Measurements from ENCODE around the gene AP3S2. TPM values are rescaled to one million over a fixed set of nuclear protein-coding genes. Genes with fewer than 3 reads are reported as not detected.
A peak's percentile ranks its signal among the peaks of the same experiment; 100 is the strongest.

The AP3S2 gene
- total and polyA plus RNA-seq, 2 of the 13 experiments (the other 11 are each of a cell fraction or from before 2014, with no cell fraction given) = 17.6 to 44.4 TPM

- POLR2A ChIA-PET = interaction anchor here (0.6 to 2.1 kb wide), 3 partner anchors 10 to 108 kb away, joined by 3 to 6 read pairs (median 5); partner anchors contain the start of gene AP3S2
- 44% methylated on average over 8 of the region's 13 CpGs for WGBS (ENCODE audit: low lambda C conversion rate)
- TSS peak; percentile 87 for BruUV-seq (replicated peaks)
- no peaks in the 10 kb centered on the region for H3K27me3 ChIP-seq (ENCODE audit: control insufficient read depth in 1 of 2, insufficient read depth in 2 of 2, low read length in 2 of 2)
- intact Hi-C loops (cut with micrococcal nuclease; ENCODE audit: unreplicated experiment) (no loop called here), in situ Hi-C loops (cut with HindIII; ENCODE audit: extremely low pct_ligation_motif_present, low pct_unique_long_range_greater_than_20kb) (no loop called here)
- CTCF ChIA-PET (ENCODE audit: low intra/inter-chr PET ratio, low total read pairs) = no interaction called here
- H3K4me2 ChIP-seq (ENCODE audit: low read depth, low read length) = no peak overlapping the region
- FAIRE-seq (peak; percentile 96), DNase-seq (ENCODE audit: low spot score) (peak; percentile 85), ATAC-seq (peak; percentile 76)
- H3K9ac ChIP-seq (ENCODE audit: insufficient read depth, low read depth, low read length) = no peak overlapping the region
- H3K4me1 ChIP-seq (ENCODE audit: insufficient read depth, low read length) = peaks cover 62% of the 10 kb centered on the region
- H3K36me3 ChIP-seq (replicated peaks in 1 of 2; ENCODE audit: control insufficient read depth in 1 of 2, insufficient read depth in 2 of 2, low read length in 2 of 2) = peaks cover 7 to 33% of the 10 kb centered on the region in 2 experiments
- H4K20me1 ChIP-seq (ENCODE audit: insufficient read depth, low read length) = no peaks in the 10 kb centered on the region; the same call in 1 of the 2 replicates
- H2AFZ ChIP-seq (ENCODE audit: low read length) = no peak overlapping the region
- peak overlapping the region; percentile 34 for H3K27ac ChIP-seq (ENCODE audit: extremely low read length, insufficient read depth, low read length)
- no peaks in the 10 kb centered on the region for H3K79me2 ChIP-seq (ENCODE audit: insufficient read depth, low read length)
- no peak overlapping the region for H3K4me3 ChIP-seq (replicated peaks in 1 of 3; ENCODE audit: insufficient read depth in 1 of 3, low read depth in 2 of 3, low read length in 3 of 3)
- H3K9me3 ChIP-seq (ENCODE audit: low read length) = no peaks in the 10 kb centered on the region
- TF ChIP-seq ARHGAP35 (CRISPR knock-in tag; IDR thresholded peaks at IDR 0.05; ENCODE audit: borderline replicate concordance) (no peak), JUNB (CRISPR knock-in tag; IDR thresholded peaks at IDR 0.05; ENCODE audit: borderline replicate concordance) (no peak), SOX5 (CRISPR knock-in tag; IDR thresholded peaks at IDR 0.05; ENCODE audit: borderline replicate concordance) (peak; percentile 53; the same call in 1 of the 2 replicates), TBX2 (CRISPR knock-in tag; IDR thresholded peaks at IDR 0.05; ENCODE audit: borderline replicate concordance) (peak; percentile 43; the same call in 1 of the 2 replicates), LRRFIP1 (CRISPR knock-in tag; conservative IDR thresholded peaks at IDR 0.05) (no peak), SIX1 (CRISPR knock-in tag; IDR thresholded peaks at IDR 0.05; ENCODE audit: borderline replicate concordance) (0 out of 2 replicates have a peak, but pooled peaks have one; percentile 14), AFF4 (CRISPR knock-in tag; IDR thresholded peaks at IDR 0.05) (no peak), ESRRA (CRISPR knock-in tag; IDR thresholded peaks at IDR 0.05; ENCODE audit: low read depth) (0 out of 2 replicates have a peak, but pooled peaks have one; percentile 40), GTF2F1 (IDR thresholded peaks at IDR 0.05; ENCODE audit: low read length) (no peak), KAT8 (CRISPR knock-in tag; IDR thresholded peaks at IDR 0.05) (peak; percentile 30; the same call in 1 of the 2 replicates), FOXO1 (CRISPR knock-in tag; IDR thresholded peaks at IDR 0.05) (no peak), ELF3 (CRISPR knock-in tag; IDR thresholded peaks at IDR 0.05) (peak; percentile 45; the same call in 1 of the 2 replicates), ARID5B (CRISPR knock-in tag; IDR thresholded peaks at IDR 0.05) (peak; percentile 72), HDAC2 (CRISPR knock-in tag; IDR thresholded peaks at IDR 0.05) (peak; percentile 61; the same call in 1 of the 2 replicates)
Measured at GRCh38 chr15:89785064-89785773, 108.6 kb downstream of the AP3S2 start.

Data from HepG2 (cell line).